GM19035 (cell line): ENCODE data around the gene STARD3.

Experiments used
- ATAC-seq: cut with Tn5 transposase; IDR thresholded peaks from one replicate; pipeline ENCODE4 v1.9.1; 2021; ENCODE audit not compliant: unreplicated experiment

The STARD3 gene

DNA sequence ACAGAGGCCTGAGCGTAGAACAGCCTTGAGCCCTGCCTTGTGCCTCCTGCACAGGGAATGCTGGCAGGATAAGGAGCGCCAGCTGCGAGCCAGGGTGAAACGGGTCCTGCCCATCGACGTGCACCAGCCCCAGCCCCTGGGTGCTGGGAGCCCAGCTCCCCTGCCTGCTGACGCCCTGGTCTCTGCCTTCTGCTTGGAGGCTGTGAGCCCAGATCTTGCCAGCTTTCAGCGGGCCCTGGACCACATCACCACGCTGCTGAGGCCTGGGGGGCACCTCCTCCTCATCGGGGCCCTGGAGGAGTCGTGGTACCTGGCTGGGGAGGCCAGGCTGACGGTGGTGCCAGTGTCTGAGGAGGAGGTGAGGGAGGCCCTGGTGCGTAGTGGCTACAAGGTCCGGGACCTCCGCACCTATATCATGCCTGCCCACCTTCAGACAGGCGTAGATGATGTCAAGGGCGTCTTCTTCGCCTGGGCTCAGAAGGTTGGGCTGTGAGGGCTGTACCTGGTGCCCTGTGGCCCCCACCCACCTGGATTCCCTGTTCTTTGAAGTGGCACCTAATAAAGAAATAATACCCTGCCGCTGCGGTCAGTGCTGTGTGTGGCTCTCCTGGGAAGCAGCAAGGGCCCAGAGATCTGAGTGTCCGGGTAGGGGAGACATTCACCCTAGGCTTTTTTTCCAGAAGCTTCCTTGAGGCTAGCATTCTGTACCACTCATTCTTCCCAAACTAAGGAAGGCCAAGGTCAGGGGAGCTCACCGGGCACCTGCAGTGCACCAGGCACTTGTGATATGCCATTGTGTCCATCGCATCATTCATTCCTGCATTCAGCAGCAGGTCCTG lies 33.2 kb downstream of the STARD3 start:
- ATAC-seq: no peak

GRCh38 chr17:39670746-39671145 lies 33.8 kb downstream of the STARD3 start:
- no peak for ATAC-seq

GRCh38 chr17:39671651-39672521 lies 34.9 kb downstream of the STARD3 start:
- no peak for ATAC-seq

DNA sequence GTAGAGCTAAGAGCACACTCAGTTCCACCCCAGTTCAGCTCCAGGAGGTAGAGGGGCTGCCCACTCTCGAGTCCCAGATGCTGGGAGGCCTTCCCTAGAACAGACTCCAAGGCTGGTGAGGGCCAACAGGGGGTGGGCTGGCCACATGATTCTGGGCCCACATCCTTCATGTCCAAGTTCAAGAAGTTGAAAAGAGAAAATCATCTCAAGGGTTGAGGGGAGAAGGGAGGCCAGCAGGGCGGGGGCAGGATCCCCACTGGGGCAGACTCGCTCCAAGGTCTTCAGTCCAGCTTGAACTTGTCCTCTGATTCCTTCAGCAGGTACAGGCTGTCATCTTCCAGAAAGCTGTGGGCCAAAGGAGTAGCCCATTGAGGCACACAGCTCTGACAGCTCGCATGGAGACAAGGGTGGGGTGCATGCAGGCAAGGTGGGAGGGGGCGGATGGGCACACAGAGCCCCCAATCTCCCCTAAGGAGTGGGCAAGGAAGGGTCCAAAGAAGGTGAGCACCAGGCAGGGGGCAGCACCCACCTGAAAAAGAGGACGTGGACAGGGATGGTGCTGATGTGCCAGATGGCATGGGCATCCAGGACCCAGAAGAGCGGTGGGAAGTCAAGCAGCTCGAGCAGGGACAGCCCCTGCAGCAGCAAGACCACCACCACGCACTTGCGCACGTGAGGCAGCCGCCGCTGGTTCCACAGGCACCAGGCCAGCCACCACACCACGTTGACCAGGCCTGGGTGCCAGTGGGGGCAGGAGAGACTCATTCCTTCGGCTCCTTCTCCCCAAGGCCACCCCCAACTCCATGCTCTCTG lies 35.8 kb downstream of the STARD3 start:
- no peak for ATAC-seq

GRCh38 chr17:39673335-39674081 lies 36.6 kb downstream of the STARD3 start:
- no peak for ATAC-seq

DNA sequence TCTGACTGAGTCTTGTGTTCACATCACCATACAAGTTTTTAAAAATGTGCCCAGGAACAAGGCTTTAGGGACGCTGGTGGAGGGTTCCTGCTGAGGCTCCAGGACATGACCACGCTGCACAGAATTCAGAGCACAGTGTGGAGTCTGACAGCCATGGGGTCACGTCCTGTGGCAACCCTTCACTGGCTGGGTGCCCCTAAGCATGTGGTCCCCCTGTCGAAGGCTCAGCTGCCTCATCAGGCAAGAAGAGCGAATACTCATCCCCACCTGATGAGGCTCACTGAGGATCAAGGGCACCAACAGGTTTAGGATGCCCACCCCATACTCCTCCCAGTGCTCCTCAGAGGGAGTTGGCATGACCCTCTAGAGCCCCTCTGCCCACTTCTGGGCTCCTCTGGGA lies 37.2 kb downstream of the STARD3 start:
- ATAC-seq: no peak

GRCh38 chr17:39674702-39675389 lies 37.9 kb downstream of the STARD3 start:
- ATAC-seq: no peak

DNA sequence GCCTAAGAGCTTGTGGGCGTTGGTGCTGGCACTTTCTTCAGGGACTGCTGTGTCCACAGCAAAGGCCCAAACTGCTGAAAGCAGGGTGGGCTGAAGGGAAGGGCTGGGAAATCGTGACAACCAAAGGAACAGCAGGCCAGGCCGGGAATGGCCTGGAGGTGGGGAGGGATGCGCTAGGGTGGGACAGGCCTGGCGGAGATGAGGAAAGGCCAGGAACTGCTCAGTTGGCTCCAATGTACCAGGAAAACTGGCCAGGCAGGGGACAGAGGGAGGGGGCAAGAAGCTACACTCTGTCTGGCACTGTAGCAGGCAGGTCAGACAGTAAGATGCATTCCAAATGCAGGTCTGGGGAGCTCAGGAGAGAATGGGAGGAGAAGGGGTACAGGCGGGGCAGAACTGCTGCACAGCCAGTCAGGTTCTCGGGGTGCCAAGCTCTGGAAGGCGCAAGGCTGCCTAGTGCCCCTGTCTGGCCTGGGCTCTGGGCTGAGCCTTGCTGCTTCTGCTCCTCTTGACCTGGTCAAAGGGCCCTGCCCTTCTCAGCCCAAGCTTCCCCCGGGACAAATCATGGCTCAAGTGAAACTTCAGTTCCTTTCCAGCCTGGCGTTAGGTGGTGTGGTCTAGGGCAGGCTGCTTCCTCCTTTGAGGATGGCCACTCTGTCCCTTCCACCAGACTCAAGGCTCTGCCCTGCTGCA lies 38.6 kb downstream of the STARD3 start:
- ATAC-seq: no peak

DNA sequence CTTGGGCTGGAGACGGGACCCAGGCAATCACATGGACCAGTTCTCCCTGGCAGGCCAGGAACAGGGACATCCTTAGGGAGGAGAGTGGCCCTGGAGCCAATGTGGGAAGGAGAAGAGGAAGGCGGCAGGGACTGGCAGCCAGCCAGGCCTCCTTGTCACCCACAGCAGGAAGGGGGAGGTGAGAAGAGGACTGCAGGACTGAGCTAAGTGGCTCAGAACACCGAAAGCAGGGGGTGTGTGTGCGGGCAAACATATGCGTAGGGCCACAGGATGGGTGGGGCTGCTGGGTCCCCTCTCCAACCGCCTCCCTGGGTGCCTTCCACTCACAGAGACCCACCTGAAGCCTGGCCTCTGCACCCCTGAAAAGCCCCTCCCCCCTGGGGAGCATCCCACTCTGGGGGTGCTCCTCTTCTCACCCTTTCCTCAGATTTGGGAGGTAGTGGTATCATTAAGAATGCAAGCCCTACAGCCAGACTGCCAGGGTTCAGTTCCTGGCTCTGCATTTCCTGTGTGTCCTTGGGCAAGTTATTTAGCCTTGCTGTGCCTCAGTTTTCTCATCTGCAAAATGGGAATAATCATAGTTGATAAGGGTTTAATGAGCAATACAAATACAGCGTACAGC lies 39.4 kb downstream of the STARD3 start:
- ATAC-seq: no peak

DNA sequence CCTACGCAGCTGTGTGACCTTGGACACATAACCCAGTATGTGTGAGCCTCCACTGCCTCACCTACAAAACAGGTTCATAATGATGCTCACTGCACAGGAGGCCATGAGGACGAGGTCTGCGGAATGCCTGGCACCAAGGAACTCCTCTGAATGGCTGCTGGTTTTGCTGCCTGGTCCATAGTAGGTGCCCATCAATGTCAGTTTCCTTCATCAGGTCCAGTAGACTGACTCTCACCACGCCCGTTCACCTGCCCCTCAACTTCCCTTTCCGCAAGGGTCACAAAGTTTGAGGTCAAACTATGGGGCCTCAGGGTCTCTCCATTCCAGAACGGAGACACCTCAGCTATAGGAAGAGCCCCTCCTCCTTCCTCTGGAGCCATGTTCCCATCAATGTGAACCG lies 40.1 kb downstream of the STARD3 start:
- ATAC-seq: no peak

GRCh38 chr17:39677542-39678339 lies 40.8 kb downstream of the STARD3 start:
- ATAC-seq: no peak

- no peak for ATAC-seq
Measured at GRCh38 chr17:39678340-39679116, 41.6 kb downstream of the STARD3 start.

DNA sequence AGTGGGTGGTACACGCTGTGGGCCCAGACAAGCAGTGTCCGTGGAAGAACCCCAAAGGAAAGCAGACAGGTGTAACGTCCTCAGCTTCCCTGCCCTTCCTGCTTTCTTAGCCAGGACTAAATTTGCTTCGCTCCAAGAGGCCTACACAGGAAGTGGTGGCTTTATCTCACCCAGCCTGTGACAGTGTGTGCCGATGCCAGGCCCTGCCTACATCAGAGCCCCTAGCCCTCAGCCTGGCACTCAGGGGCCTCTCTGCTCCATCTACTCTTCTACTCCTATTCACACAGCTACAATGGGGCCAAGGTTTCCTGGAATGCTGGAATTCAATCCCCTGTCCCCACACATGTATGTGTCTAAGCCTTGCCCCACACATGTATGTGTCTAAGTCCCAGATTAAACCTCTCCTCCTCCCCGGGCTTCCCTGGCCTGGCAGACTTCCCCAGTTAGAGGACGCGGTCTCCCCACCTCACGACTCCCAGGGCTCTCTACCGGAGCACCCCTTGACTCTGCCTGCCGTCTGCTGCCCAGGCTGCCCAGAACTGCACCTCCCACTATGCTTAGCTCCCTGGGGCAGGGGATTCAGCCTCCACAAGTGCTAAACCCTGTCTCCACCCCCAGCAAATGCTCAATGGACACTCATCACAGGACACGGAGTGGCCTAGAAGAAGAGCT lies 42.7 kb downstream of the STARD3 start:
- no peak for ATAC-seq

GRCh38 chr17:39683295-39683939 lies 46.5 kb downstream of the STARD3 start:
- no peak for ATAC-seq

DNA sequence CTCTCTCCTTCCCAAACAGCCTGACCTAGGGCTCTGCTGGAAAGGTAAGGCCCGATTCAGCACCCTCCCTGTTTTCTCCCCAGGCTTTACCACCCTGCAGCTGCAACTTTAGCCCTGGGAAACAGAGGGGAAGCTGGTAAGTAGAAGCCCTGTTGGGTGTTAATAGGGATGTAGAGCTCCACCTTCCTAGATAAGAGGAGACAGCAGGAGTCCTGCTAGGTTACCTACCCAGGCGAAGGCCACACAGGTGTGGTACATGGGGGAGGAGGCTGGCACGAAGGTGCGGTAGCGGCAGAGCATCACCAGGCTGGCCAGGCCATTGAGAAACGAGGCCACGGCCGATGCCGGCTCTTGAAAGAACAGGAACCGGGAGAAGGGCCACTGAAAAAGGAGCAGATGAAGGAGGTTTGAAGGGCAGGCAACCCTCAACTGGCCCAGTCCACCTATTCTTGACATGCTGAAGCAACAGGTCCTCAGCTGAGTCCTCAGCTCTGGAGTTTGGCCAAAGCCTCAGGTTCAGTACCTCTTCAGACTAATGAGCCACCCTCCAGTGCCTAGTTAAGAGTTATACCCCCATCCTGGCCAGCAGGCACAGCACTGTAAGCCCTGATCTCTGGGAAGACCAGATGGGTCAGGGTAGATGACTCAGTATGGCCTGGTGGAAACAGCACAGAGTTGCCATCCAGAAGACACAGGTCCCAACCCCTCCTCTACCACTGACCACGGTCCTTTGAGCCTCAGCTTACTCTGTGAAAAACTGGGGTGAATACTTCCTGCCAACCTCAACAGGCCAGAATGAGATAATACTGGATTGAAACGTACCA lies 47.6 kb downstream of the STARD3 start:
- no peak for ATAC-seq
